Effector memory CD8-positive, alpha-beta T cell (primary cell): Measurements from ENCODE around the gene SASH3.

Source experiments
- ATAC-seq: fragments of 150-1000 bp; cut with Tn5 transposase; replicated peaks from 2 replicates; pipeline ENCODE4 v1.10.0; 2021; ENCODE audit warnings: mild to moderate bottlenecking, moderate library complexity
- DNase-seq, 3 experiments: peaks; one replicate each; pipeline ENCODE4 v3.0.0; 2021
- H3K27ac Mint-ChIP-seq, 2 donors: one replicate each; pipeline ENCODE4 v1.8.0; 2022; ENCODE audit warnings: mild to moderate bottlenecking in 2 of 2, mixed read lengths in 2 of 2, moderate library complexity in 2 of 2
- H3K27me3 Mint-ChIP-seq, 2 donors: one replicate each; pipeline ENCODE4 v1.8.0; 2022; ENCODE audit warnings: mixed read lengths in 2 of 2
- H3K36me3 Mint-ChIP-seq: one replicate; pipeline ENCODE4 v1.8.0; 2022; ENCODE audit warnings: mild to moderate bottlenecking, moderate library complexity, mixed read lengths; ENCODE audit not compliant: insufficient read depth
- H3K4me1 Mint-ChIP-seq, 2 donors: one replicate each; pipeline ENCODE4 v1.8.0; 2022; ENCODE audit warnings: low read depth in 2 of 2, mixed read lengths in 2 of 2
- H3K4me3 Mint-ChIP-seq, 2 donors: one replicate each; pipeline ENCODE4 v1.8.0; 2022; ENCODE audit warnings: mild to moderate bottlenecking in 2 of 2, mixed read lengths in 2 of 2, moderate library complexity in 2 of 2
- H3K9me3 Mint-ChIP-seq, 2 donors: one replicate each; pipeline ENCODE4 v1.8.0; 2022; ENCODE audit warnings: mixed read lengths in 2 of 2

The SASH3 gene

GRCh38 chrX:129781680-129782495 lies 2.1 kb downstream of the SASH3 start:
- Mint-ChIP-seq H3K4me1 (peaks cover 45 to 47% of the 10 kb centered on the region in 2 donors), H3K9me3 (no peaks in the 10 kb centered on the region), H3K36me3 (peaks cover 79% of the 10 kb centered on the region), H3K4me3 (peak overlapping the region; percentile 95 to 99), H3K27me3 (no peaks in the 10 kb centered on the region), H3K27ac (peak overlapping the region; percentile 85 to 93)
- no peak for DNase-seq
- no peak for ATAC-seq

GRCh38 chrX:129782706-129783105 lies 3.0 kb downstream of the SASH3 start:
- H3K27ac Mint-ChIP-seq: peak overlapping the region; percentile 90 to 93
- peak overlapping the region; percentile 95 to 99 for H3K4me3 Mint-ChIP-seq
- no peaks in the 10 kb centered on the region for H3K9me3 Mint-ChIP-seq
- H3K27me3 Mint-ChIP-seq: no peaks in the 10 kb centered on the region
- H3K4me1 Mint-ChIP-seq: peaks cover 45 to 48% of the 10 kb centered on the region in 2 donors
- ATAC-seq (no peak), DNase-seq (no peak)
- H3K36me3 Mint-ChIP-seq: peaks cover 84% of the 10 kb centered on the region

GRCh38 chrX:129783291-129783713 lies 3.6 kb downstream of the SASH3 start:
- H3K27ac Mint-ChIP-seq: peak overlapping the region; percentile 90 to 93
- H3K9me3 Mint-ChIP-seq: no peaks in the 10 kb centered on the region
- H3K36me3 Mint-ChIP-seq: peaks cover 89% of the 10 kb centered on the region
- DNase-seq: no peak
- ATAC-seq: no peak
- no peaks in the 10 kb centered on the region for H3K27me3 Mint-ChIP-seq
- peaks cover 45 to 49% of the 10 kb centered on the region in 2 donors for H3K4me1 Mint-ChIP-seq
- H3K4me3 Mint-ChIP-seq: peak overlapping the region; percentile 95 to 99

GRCh38 chrX:129784371-129784770 lies 4.6 kb downstream of the SASH3 start:
- Mint-ChIP-seq H3K36me3 (peaks cover 92% of the 10 kb centered on the region), H3K27ac (peak overlapping the region in 1 of 2 donors; percentile 93), H3K27me3 (no peaks in the 10 kb centered on the region), H3K9me3 (no peaks in the 10 kb centered on the region), H3K4me3 (peak overlapping the region; percentile 95 to 99), H3K4me1 (peaks cover 38 to 46% of the 10 kb centered on the region in 2 donors)
- DNase-seq: no peak
- ATAC-seq: no peak

DNA sequence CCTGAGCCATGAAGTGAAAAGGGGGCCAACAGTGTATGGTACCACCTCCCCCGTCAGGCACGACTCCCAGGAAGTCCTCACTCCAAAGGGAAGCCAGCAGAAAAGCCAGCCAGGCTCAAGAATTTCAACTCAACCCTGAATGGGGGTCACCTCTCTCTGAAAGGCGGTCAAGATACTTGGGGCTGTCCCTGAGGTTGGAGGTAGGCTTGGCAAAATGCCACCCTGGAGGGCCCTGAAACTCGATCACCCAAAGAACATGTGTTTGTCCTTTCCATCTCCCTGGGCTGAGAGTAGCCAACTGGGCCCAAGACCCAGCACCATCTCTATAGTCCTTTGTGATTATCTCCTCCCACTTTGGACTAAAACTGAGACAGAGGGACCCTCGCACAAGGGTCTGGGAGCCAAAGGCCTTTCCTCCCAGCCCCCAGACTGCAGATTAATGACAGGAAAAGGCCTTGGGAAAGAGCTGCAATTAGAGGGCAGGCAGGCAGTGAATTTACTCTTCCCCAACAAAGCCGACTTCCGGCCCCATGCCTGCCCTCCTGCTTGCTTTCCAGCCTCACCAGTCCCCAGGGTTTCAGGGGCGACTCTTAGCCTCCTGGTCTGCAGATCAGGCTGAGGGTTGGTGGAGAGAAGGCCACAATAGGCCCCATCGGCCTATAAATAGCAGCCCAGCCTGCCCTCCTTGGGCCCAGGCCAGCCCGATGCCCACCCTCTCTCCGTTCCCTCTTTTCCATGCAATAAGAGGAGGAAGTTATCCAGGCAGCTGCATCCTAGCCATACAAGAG lies 5.6 kb downstream of the SASH3 start:
- peaks cover 38 to 44% of the 10 kb centered on the region in 2 donors for H3K4me1 Mint-ChIP-seq
- ATAC-seq: no peak
- H3K27me3 Mint-ChIP-seq: no peaks in the 10 kb centered on the region
- H3K9me3 Mint-ChIP-seq: no peaks in the 10 kb centered on the region
- no peak for DNase-seq
- H3K27ac Mint-ChIP-seq: peak overlapping the region; percentile 84 to 91
- H3K4me3 Mint-ChIP-seq: peak overlapping the region; percentile 91 to 95
- H3K36me3 Mint-ChIP-seq: peaks cover 90% of the 10 kb centered on the region

DNA sequence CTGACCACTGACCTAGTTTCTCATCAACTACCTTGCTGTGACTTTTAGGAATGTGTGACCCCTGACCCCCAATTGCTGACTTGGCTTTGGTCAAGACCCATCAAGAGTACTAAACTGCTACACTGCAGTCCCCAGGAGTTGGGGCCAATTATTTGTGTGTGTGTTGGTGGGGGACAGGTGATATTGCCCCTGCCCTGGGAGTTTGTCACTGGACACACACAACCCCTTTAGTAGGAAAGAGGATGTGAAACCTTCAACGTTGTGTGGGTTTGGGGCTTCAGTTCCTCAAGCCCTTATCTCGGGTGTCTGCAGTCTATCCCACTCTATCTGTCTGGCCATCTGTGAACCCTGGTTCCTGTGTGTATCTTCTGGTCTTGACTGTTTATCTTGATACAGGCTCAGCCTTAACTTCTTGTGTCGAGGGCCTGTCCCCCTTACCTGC lies 6.5 kb downstream of the SASH3 start:
- H3K4me1 Mint-ChIP-seq: peaks cover 38 to 44% of the 10 kb centered on the region in 2 donors
- H3K27me3 Mint-ChIP-seq: no peaks in the 10 kb centered on the region
- no peaks in the 10 kb centered on the region for H3K9me3 Mint-ChIP-seq
- H3K36me3 Mint-ChIP-seq: peaks cover 90% of the 10 kb centered on the region
- no peak for DNase-seq
- H3K27ac Mint-ChIP-seq: peak overlapping the region; percentile 91 to 95
- ATAC-seq: peak; percentile 14
- peak overlapping the region; percentile 91 to 95 for H3K4me3 Mint-ChIP-seq

DNA sequence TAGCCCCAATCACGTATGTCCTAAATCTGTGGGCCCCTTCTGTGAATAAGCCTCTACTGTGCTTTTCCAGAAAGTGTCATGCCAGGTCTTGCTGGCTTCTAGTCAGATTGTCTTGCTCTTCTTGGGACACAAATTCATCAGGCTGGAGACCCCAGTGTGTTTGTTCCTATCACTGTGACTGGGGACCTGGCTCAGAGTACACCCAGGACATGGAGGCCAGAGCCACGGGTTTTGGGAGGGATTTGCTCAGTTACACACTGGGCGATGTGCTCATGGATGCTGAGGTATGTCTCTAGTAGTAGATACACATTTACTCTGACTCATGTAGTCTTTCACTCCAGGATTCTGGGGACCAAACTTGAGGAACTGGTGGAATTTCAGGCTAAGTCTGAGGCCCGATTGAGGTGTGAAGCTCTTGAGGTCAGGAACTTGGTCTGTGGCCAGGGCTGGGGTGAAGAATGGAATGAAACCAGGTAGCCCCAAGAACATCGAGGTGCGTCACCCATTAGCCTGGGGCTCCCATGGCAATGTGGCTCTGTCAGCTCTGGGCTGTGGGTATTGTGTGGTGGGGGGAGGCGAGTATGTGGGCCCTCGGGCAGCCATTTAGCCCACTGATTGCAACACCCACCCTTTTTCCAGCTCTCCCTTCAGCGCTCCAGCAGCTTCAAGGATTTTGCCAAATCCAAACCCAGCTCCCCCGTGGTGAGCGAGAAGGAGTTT lies 7.7 kb downstream of the SASH3 start:
- Mint-ChIP-seq H3K27me3 (no peaks in the 10 kb centered on the region), H3K9me3 (no peaks in the 10 kb centered on the region), H3K4me1 (peaks cover 35 to 41% of the 10 kb centered on the region in 2 donors), H3K4me3 (peak overlapping the region; percentile 72 to 95), H3K36me3 (peaks cover 90% of the 10 kb centered on the region), H3K27ac (peak overlapping the region; percentile 90 to 95)
- DNase-seq (peak in 1 of 3 experiments; percentile 17), ATAC-seq (peak; percentile 41)

GRCh38 chrX:129788527-129788926 lies 8.8 kb downstream of the SASH3 start:
- peak overlapping the region; percentile 83 to 88 for H3K27ac Mint-ChIP-seq
- ATAC-seq (no peak), DNase-seq (no peak)

DNA sequence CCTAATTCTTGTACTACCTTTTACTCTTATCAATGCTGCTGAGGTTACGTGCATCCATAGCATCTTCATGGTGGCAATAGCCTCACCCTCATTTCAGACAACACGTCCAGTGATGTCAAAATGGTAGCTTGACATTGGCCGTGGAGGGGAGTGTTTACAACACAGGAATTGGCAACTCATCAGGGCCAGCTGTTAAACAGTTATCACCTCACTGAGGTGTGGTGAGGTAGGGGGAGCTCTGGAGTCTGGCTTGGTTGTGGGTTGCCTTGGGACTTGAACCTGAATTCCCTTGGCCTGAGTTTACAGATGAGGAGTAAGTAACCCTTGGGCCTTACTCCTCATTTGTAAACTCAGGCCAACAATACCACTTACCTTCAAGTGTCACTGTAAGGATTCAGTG lies 10.4 kb downstream of the SASH3 start:
- peak overlapping the region; percentile 29 to 88 for H3K27ac Mint-ChIP-seq
- H3K36me3 Mint-ChIP-seq: peaks cover 94% of the 10 kb centered on the region
- H3K4me1 Mint-ChIP-seq: peaks cover 31 to 36% of the 10 kb centered on the region in 2 donors
- no peak for ATAC-seq
- H3K9me3 Mint-ChIP-seq: no peaks in the 10 kb centered on the region
- DNase-seq: no peak
- no peaks in the 10 kb centered on the region for H3K27me3 Mint-ChIP-seq
- no peak overlapping the region for H3K4me3 Mint-ChIP-seq

More at GRCh38 chrX:129788527-129788926, 8.8 kb downstream of the SASH3 start:
- Mint-ChIP-seq H3K9me3 (no peaks in the 10 kb centered on the region), H3K4me3 (peak overlapping the region; percentile 43 to 54), H3K4me1 (peaks cover 31 to 35% of the 10 kb centered on the region in 2 donors), H3K27me3 (no peaks in the 10 kb centered on the region), H3K36me3 (peaks cover 89% of the 10 kb centered on the region)

DNA sequence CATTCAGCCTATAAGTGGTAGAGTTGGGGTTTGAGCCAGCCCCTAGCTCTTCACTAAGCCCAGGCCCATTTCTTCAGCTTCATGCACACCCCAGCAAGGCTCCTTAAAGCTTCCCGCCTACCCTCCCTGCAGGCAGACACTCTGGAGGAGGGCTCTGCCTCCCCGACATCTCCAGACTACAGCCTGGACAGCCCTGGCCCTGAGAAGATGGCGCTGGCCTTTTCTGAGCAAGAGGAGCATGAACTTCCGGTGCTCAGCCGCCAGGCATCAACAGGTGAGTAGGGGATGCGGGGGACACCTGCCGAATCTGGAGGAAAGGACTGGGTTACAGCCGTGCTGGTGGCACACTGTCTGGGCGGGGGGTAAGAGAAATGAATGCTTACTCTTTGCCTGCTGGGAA lies 11.1 kb downstream of the SASH3 start:
- Mint-ChIP-seq H3K27ac (peak overlapping the region in 1 of 2 donors; percentile 69), H3K36me3 (peaks cover 94% of the 10 kb centered on the region), H3K4me1 (peaks cover 24 to 30% of the 10 kb centered on the region in 2 donors), H3K9me3 (no peaks in the 10 kb centered on the region), H3K4me3 (no peak overlapping the region), H3K27me3 (no peaks in the 10 kb centered on the region)
- no peak for ATAC-seq
- DNase-seq: no peak

GRCh38 chrX:129791336-129791735 lies 11.6 kb downstream of the SASH3 start:
- DNase-seq (no peak), ATAC-seq (no peak)
- peak overlapping the region in 1 of 2 donors; percentile 14 for H3K4me3 Mint-ChIP-seq
- H3K27ac Mint-ChIP-seq: peak overlapping the region in 1 of 2 donors; percentile 69
- peaks cover 94% of the 10 kb centered on the region for H3K36me3 Mint-ChIP-seq
- H3K27me3 Mint-ChIP-seq: no peaks in the 10 kb centered on the region
- peaks cover 20 to 24% of the 10 kb centered on the region in 2 donors for H3K4me1 Mint-ChIP-seq
- H3K9me3 Mint-ChIP-seq: no peaks in the 10 kb centered on the region

GRCh38 chrX:129791961-129792570 lies 12.3 kb downstream of the SASH3 start:
- Mint-ChIP-seq H3K27me3 (no peaks in the 10 kb centered on the region), H3K27ac (peak overlapping the region in 1 of 2 donors; percentile 73), H3K4me3 (no peak overlapping the region), H3K36me3 (peaks cover 93% of the 10 kb centered on the region), H3K4me1 (peaks cover 17% of the 10 kb centered on the region in 2 donors), H3K9me3 (no peaks in the 10 kb centered on the region)
- DNase-seq: no peak
- ATAC-seq: no peak
